H9 (cell line): Measurements from ENCODE around the gene ZNRF1. TPM values are rescaled to one million over a fixed set of nuclear protein-coding genes. Genes with fewer than 3 reads are reported as not detected.
"Not testable (repeated sequence)": the region's sequence is repeated elsewhere in the genome, so short reads cannot be mapped to it uniquely, and the experiment has no call there.

Experiments
- DNase-seq: peaks from one replicate; pipeline ENCODE4 v3.0.0-alpha.2; 2017
- H2AFZ ChIP-seq: one replicate; pipeline ENCODE4 v1.6.1; 2013; ENCODE audit warnings: mild to moderate bottlenecking, low read length, control low read depth, moderate library complexity
- H2AK5ac ChIP-seq: 2 replicates; pipeline ENCODE4 v1.6.1; 2013; ENCODE audit warnings: low read length, control low read depth, mixed read lengths; ENCODE audit not compliant: insufficient read length
- H2BK120ac ChIP-seq: one replicate; pipeline ENCODE4 v1.6.1; 2013; ENCODE audit warnings: low read depth, mild to moderate bottlenecking, low read length, control low read depth, inconsistent platforms; ENCODE audit not compliant: poor library complexity, severe bottlenecking
- H2BK12ac ChIP-seq: 2 replicates; pipeline ENCODE4 v1.6.1; 2013; ENCODE audit warnings: low read length, control low read depth, mixed read lengths, low read depth; ENCODE audit not compliant: insufficient read length
- H2BK15ac ChIP-seq: 2 replicates; pipeline ENCODE4 v1.6.1; 2013; ENCODE audit warnings: low read depth, low read length, control low read depth
- H2BK20ac ChIP-seq: one replicate; pipeline ENCODE4 v1.6.1; 2013; ENCODE audit warnings: low read depth, mild to moderate bottlenecking, low read length, control low read depth, inconsistent platforms; ENCODE audit not compliant: poor library complexity, severe bottlenecking
- H2BK5ac ChIP-seq: 2 replicates; pipeline ENCODE4 v1.6.1; 2013; ENCODE audit warnings: low read length, control low read depth, mixed read lengths; ENCODE audit not compliant: insufficient read length
- H3K14ac ChIP-seq: 2 replicates; pipeline ENCODE4 v1.6.1; 2013; ENCODE audit warnings: low read length, control low read depth; ENCODE audit not compliant: insufficient read depth
- H3K18ac ChIP-seq: 2 replicates; pipeline ENCODE4 v1.6.1; 2013; ENCODE audit warnings: low read depth, mild to moderate bottlenecking, mixed read lengths, low read length, control low read depth; ENCODE audit not compliant: insufficient read length
- H3K23ac ChIP-seq: 2 replicates; pipeline ENCODE4 v1.6.1; 2013; ENCODE audit warnings: low read length, control low read depth, mixed read lengths, low read depth; ENCODE audit not compliant: insufficient read length
- H3K23me2 ChIP-seq: 2 replicates; pipeline ENCODE4 v1.6.1; 2013; ENCODE audit warnings: low read depth, mild to moderate bottlenecking, mixed read lengths, low read length, control low read depth; ENCODE audit not compliant: insufficient read length, poor library complexity, severe bottlenecking
- H3K27ac ChIP-seq: 2 replicates; pipeline ENCODE4 v1.5.1; 2013; ENCODE audit warnings: low read length, control low read depth, mixed read lengths, low read depth; ENCODE audit not compliant: insufficient read length
- H3K27me3 ChIP-seq: 2 replicates; pipeline ENCODE4 v1.6.1; 2013; ENCODE audit warnings: low read length, control low read depth, inconsistent platforms; ENCODE audit not compliant: insufficient read depth
- H3K4ac ChIP-seq: 2 replicates; pipeline ENCODE4 v1.6.1; 2013; ENCODE audit warnings: low read depth, mild to moderate bottlenecking, control low read depth, inconsistent platforms, low read length, moderate library complexity
- H3K4me1 ChIP-seq: 2 replicates; pipeline ENCODE4 v1.6.1; 2013; ENCODE audit warnings: low read length, control low read depth, inconsistent platforms; ENCODE audit not compliant: insufficient read depth
- H3K4me2 ChIP-seq: 2 replicates; pipeline ENCODE4 v1.6.1; 2013; ENCODE audit warnings: low read length, control low read depth, mixed read lengths; ENCODE audit not compliant: insufficient read length, insufficient read depth
- H3K56ac ChIP-seq: 2 replicates; pipeline ENCODE4 v1.6.1; 2013; ENCODE audit warnings: low read depth, mild to moderate bottlenecking, mixed read lengths, low read length, control low read depth; ENCODE audit not compliant: insufficient read length
- H3K79me1 ChIP-seq: 2 replicates; pipeline ENCODE4 v1.6.1; 2013; ENCODE audit warnings: low read depth, mild to moderate bottlenecking, moderate library complexity, low read length, control low read depth, inconsistent platforms; ENCODE audit not compliant: insufficient read depth, poor library complexity, severe bottlenecking
- H3K79me2 ChIP-seq: 2 replicates; pipeline ENCODE4 v1.6.1; 2013; ENCODE audit warnings: low read length, control low read depth, inconsistent platforms; ENCODE audit not compliant: insufficient read depth
- H3K9ac ChIP-seq: 2 replicates; pipeline ENCODE4 v1.6.1; 2013; ENCODE audit warnings: low read length, control low read depth, mixed read lengths; ENCODE audit not compliant: insufficient read length; ENCODE audit errors: extremely low read depth
- H3K9me3 ChIP-seq: one replicate; pipeline ENCODE4 v1.6.1; 2013; ENCODE audit warnings: low read depth, low read length, inconsistent platforms; ENCODE audit not compliant: control insufficient read depth
- H3T11ph ChIP-seq: one replicate; pipeline ENCODE4 v1.6.1; 2013; ENCODE audit warnings: mild to moderate bottlenecking, low read length, control low read depth, inconsistent platforms
- H4K20me1 ChIP-seq: one replicate; pipeline ENCODE4 v1.6.1; 2013; ENCODE audit not compliant: control insufficient read depth, insufficient read length, insufficient read depth
- H4K5ac ChIP-seq: 2 replicates; pipeline ENCODE4 v1.6.1; 2013; ENCODE audit warnings: low read depth, mild to moderate bottlenecking, mixed read lengths, low read length, control low read depth; ENCODE audit not compliant: insufficient read length
- H4K8ac ChIP-seq: replicated peaks from 2 replicates; pipeline ENCODE4 v1.6.1; 2013; ENCODE audit warnings: low read length, control low read depth, mixed read lengths, low read depth; ENCODE audit not compliant: insufficient read length
- H4K91ac ChIP-seq: 2 replicates; pipeline ENCODE4 v1.6.1; 2013; ENCODE audit warnings: low read depth, mild to moderate bottlenecking, moderate library complexity, mixed read lengths, low read length, control low read depth; ENCODE audit not compliant: insufficient read length
- H3K27ac Mint-ChIP-seq, 3 experiments: 2 replicates in 2 of 3; 3 replicates in 1 of 3; pipeline ENCODE4 v1.8.0; 2020 to 2021; ENCODE audit warnings: mixed read lengths in 3 of 3, mild to moderate bottlenecking in 1 of 3, moderate library complexity in 1 of 3
- H3K27me3 Mint-ChIP-seq: 2 replicates; pipeline ENCODE4 v1.8.0; 2021; ENCODE audit warnings: low read depth, mild to moderate bottlenecking, moderate library complexity, mixed read lengths
- H3K36me3 Mint-ChIP-seq, 3 experiments: 2 replicates in 2 of 3; 3 replicates in 1 of 3; pipeline ENCODE4 v1.8.0; 2020 to 2021; ENCODE audit warnings: low read depth in 3 of 3, mixed read lengths in 3 of 3; ENCODE audit not compliant: insufficient read depth in 1 of 3
- H3K4me1 Mint-ChIP-seq, 2 experiments: 2 replicates each; pipeline ENCODE4 v1.8.0; 2020; ENCODE audit warnings: mixed read lengths in 2 of 2
- H3K4me3 Mint-ChIP-seq, 2 experiments: 2 replicates in 1 of 2; 3 replicates in 1 of 2; pipeline ENCODE4 v1.8.0; 2020 to 2021; ENCODE audit warnings: mild to moderate bottlenecking in 2 of 2, mixed read lengths in 2 of 2, moderate library complexity in 1 of 2
- H3K9me3 Mint-ChIP-seq, 2 experiments: 2 replicates in 1 of 2; 3 replicates in 1 of 2; pipeline ENCODE4 v1.8.0; 2020; ENCODE audit warnings: mild to moderate bottlenecking in 2 of 2, mixed read lengths in 2 of 2, moderate library complexity in 1 of 2
- CTCF ChIP-seq: fragments of 200-600 bp; sonication (generic); conservative IDR thresholded peaks from 3 replicates; pipeline ENCODE4 v1.8.0; 2021; ENCODE audit warnings: antibody characterized with exemption, mild to moderate bottlenecking
- WGBS: extraction: QIAGEN DNeasy Blood & Tissue Kit; methylation state at CpG from one replicate; pipeline ENCODE4 v1.1.7; 2013; ENCODE audit warnings: missing lambda C conversion rate, low lambda C conversion rate, mixed read lengths; ENCODE audit not compliant: insufficient read length; ENCODE audit errors: extremely low coverage; 5-methylcytosine and 5-hydroxymethylcytosine counted together
- total RNA-seq: library from RNA; stranded (reverse); gene quantifications from 2 replicates; pipeline ENCODE4 v1.2.1, GENCODE V29; 2021

The ZNRF1 gene
- total RNA-seq, 1 experiment from 2014 or later, result 49.6 TPM

GRCh38 chr16:75089486-75090202 is 90.8 kb downstream of the ZNRF1 start:
- Histone ChIP-seq H3K27me3 (no peaks in the 10 kb centered on the region), H3K4me1 (peaks cover 3% of the 10 kb centered on the region), H2BK15ac (no peak overlapping the region), H3K79me2 (peaks cover 3% of the 10 kb centered on the region; the same call in 1 of the 2 replicates), H2BK5ac (no peak overlapping the region), H3K18ac (no peak overlapping the region), H3K4me2 (no peak overlapping the region), H3T11ph (no peak overlapping the region), H3K56ac (no peak overlapping the region), H3K23ac (no peak overlapping the region), H4K20me1 (no peaks in the 10 kb centered on the region), H2BK12ac (no peak overlapping the region), H3K79me1 (no peaks in the 10 kb centered on the region), H3K9ac (no peak overlapping the region), H3K23me2 (no peaks in the 10 kb centered on the region), H4K8ac (no peak overlapping the region), H4K91ac (no peak overlapping the region), H2AFZ (no peak overlapping the region), H3K27ac (no peak overlapping the region), H4K5ac (no peak overlapping the region), H3K14ac (no peak overlapping the region), H3K4ac (no peak overlapping the region), H2AK5ac (no peak overlapping the region), H3K9me3 (no peaks in the 10 kb centered on the region), H2BK20ac (no peak overlapping the region), H2BK120ac (no peak overlapping the region)
- no peak for DNase-seq
- Mint-ChIP-seq H3K27me3 (no peaks in the 10 kb centered on the region), H3K9me3 (no peaks in the 10 kb centered on the region), H3K4me1 (peaks cover 41 to 54% of the 10 kb centered on the region in 2 experiments), H3K27ac (peak overlapping the region in 2 of 3 experiments; percentile 62 to 65; a peak in 4 of 7 replicates), H3K36me3 (peaks cover 4 to 19% (median 7%) of the 10 kb centered on the region in 3 experiments; a peak in 6 of 7 replicates), H3K4me3 (no peak overlapping the region)
- no CpG with 5 or more reads among the region's 6 CpGs for WGBS
- TF ChIP-seq CTCF, result no peak

GRCh38 chr16:75090899-75091298 is 92.1 kb downstream of the ZNRF1 start:
- H3K27me3 ChIP-seq, H2BK5ac ChIP-seq, H3K18ac ChIP-seq, H2BK20ac ChIP-seq, H3K4me2 ChIP-seq, H3T11ph ChIP-seq, H2BK12ac ChIP-seq, H3K79me1 ChIP-seq, H3K9me3 ChIP-seq, H3K9me3 Mint-ChIP-seq, H3K79me2 ChIP-seq, H2AFZ ChIP-seq, H3K23me2 ChIP-seq, DNase-seq, H3K27ac Mint-ChIP-seq, H3K4me3 Mint-ChIP-seq, H4K8ac ChIP-seq, H3K14ac ChIP-seq, H2BK15ac ChIP-seq, H3K27ac ChIP-seq, H3K56ac ChIP-seq, H4K20me1 ChIP-seq, H4K91ac ChIP-seq, H3K23ac ChIP-seq, H2AK5ac ChIP-seq, H4K5ac ChIP-seq, H2BK120ac ChIP-seq, H3K9ac ChIP-seq, H3K27me3 Mint-ChIP-seq, H3K4me1 ChIP-seq, H3K4ac ChIP-seq: not testable (repeated sequence)
- Mint-ChIP-seq H3K36me3 (peaks cover 2 to 15% (median 7%) of the 10 kb centered on the region in 3 experiments; a peak in 5 of 7 replicates), H3K4me1 (peaks cover 45 to 64% of the 10 kb centered on the region in 2 experiments)
- WGBS, result no CpG with 5 or more reads among the region's 6 CpGs
